Activated CD8-positive, alpha-beta T cell treated with anti-CD3 and anti-CD28 coated beads for 36 hours (primary cell): ENCODE results near the gene SERP2. TPM values are rescaled to one million over a fixed set of nuclear protein-coding genes. Genes with fewer than 3 reads are reported as not detected.

Source experiments
- ATAC-seq: fragments of 200-7000 bp; cut with Tn5 transposase; one replicate; pipeline ENCODE4 v1.10.0; 2021; ENCODE audit warnings: mild to moderate bottlenecking, moderate library complexity
- CTCF ChIA-PET: fragments of 350-600 bp; sonication (Branson Sonifier 250); formaldehyde crosslinking; loops from one replicate; lab custom pipeline; 2021; ENCODE audit warnings: antibody characterized with exemption; lab: Charles Lee
- POLR2A ChIA-PET: fragments of 350-600 bp; sonication (Branson Sonifier 250); formaldehyde crosslinking; loops from one replicate; lab custom pipeline; 2021; ENCODE audit warnings: antibody characterized with exemption; lab: Charles Lee
- DNase-seq: peaks from one replicate; pipeline ENCODE4 v3.0.0-alpha.2; 2020
- H3K27ac Mint-ChIP-seq: one replicate; pipeline ENCODE4 v1.8.0; 2021; ENCODE audit warnings: mild to moderate bottlenecking, mixed read lengths
- H3K27me3 Mint-ChIP-seq: one replicate; pipeline ENCODE4 v1.8.0; 2021; ENCODE audit warnings: mixed read lengths
- H3K36me3 Mint-ChIP-seq: one replicate; pipeline ENCODE4 v1.8.0; 2021; ENCODE audit warnings: low read depth, mixed read lengths
- H3K4me1 Mint-ChIP-seq: one replicate; pipeline ENCODE4 v1.8.0; 2021; ENCODE audit warnings: low read depth, mixed read lengths
- H3K4me3 Mint-ChIP-seq: one replicate; pipeline ENCODE4 v1.8.0; 2021; ENCODE audit warnings: mild to moderate bottlenecking, moderate library complexity, mixed read lengths
- H3K9me3 Mint-ChIP-seq: one replicate; pipeline ENCODE4 v1.8.0; 2021; ENCODE audit warnings: mixed read lengths
- intact Hi-C: fragments of 100-400 bp; cut with micrococcal nuclease; formaldehyde crosslinking; loops from one replicate; pipeline ENCODE4 v1.10.0; 2022
- total RNA-seq, 2 experiments: library from RNA; stranded (reverse); gene quantifications; one replicate each; pipeline ENCODE4 v1.2.3, GENCODE V29; 2021
- TF ChIP-seq, protein P1 (sequence below): fragments of 200-600 bp; IDR thresholded peaks from one replicate; pipeline ENCODE4 v1.8.0; 2022; ENCODE audit warnings: antibody characterized with exemption, mild to moderate bottlenecking

SERP2 gene
- total RNA-seq, 2 experiments from 2014 or later, result 0.63 to 1.1 TPM

DNA sequence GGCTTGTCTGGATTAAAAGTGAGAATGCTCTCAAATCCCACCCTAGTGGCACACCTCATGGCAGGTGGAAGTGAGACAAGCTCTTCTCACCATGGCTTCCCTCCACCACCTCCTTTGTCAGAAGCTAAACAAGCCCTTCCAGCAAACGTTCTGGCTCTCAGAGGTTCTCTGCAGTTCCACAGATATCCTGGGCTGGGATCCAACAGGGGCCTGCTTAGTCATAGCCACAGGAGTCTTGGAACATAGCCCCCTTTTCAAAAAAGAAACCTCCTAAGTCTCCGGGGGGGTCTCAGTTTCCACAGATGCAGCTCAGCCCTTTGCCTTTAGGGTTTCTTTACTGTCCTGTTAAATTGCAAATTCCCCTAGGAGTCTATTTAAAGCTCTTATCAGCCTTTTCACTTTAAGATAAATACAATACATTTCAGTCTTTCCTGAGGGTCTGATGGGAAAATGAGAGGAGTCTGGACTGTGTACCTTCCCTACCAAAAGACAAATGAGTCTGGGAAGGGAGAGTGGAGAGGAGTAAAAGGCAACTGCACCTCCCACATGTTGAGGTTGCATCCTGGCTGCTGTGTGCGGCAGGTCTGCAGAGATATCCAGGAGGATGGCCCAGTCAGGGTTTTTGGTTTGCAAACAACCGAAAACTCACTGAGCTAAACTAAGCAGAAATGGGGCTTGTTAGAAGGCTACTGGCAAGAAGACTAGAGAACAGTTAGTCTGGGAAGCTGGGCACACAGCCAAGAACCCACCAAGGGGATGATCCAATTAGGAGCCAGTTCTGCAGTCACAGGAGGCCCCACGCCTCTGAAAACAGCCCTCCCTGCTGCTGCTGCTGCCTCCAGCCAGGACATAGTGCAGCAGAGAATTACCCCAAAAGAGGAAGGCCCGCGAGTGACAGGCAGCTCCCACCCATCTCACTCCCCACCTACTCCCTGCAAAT lies 41.4 kb upstream of the SERP2 start:
- Mint-ChIP-seq H3K36me3 (no peaks in the 10 kb centered on the region), H3K4me3 (no peak overlapping the region), H3K9me3 (no peaks in the 10 kb centered on the region), H3K27me3 (peaks cover 1% of the 10 kb centered on the region), H3K27ac (no peak overlapping the region), H3K4me1 (no peaks in the 10 kb centered on the region)
- ATAC-seq (no peak), DNase-seq (no peak)
- CTCF ChIA-PET, result interaction anchor here (1.1 to 1.3 kb wide), 2 partner anchors 20 to 141 kb away, joined by 3 to 4 read pairs; no protein-coding TSS in a partner anchor
- POLR2A ChIA-PET, result no interaction called here
- TF ChIP-seq, protein P1, sequence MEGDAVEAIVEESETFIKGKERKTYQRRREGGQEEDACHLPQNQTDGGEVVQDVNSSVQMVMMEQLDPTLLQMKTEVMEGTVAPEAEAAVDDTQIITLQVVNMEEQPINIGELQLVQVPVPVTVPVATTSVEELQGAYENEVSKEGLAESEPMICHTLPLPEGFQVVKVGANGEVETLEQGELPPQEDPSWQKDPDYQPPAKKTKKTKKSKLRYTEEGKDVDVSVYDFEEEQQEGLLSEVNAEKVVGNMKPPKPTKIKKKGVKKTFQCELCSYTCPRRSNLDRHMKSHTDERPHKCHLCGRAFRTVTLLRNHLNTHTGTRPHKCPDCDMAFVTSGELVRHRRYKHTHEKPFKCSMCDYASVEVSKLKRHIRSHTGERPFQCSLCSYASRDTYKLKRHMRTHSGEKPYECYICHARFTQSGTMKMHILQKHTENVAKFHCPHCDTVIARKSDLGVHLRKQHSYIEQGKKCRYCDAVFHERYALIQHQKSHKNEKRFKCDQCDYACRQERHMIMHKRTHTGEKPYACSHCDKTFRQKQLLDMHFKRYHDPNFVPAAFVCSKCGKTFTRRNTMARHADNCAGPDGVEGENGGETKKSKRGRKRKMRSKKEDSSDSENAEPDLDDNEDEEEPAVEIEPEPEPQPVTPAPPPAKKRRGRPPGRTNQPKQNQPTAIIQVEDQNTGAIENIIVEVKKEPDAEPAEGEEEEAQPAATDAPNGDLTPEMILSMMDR, result no peak
- intact Hi-C loops, result no loop called here

DNA sequence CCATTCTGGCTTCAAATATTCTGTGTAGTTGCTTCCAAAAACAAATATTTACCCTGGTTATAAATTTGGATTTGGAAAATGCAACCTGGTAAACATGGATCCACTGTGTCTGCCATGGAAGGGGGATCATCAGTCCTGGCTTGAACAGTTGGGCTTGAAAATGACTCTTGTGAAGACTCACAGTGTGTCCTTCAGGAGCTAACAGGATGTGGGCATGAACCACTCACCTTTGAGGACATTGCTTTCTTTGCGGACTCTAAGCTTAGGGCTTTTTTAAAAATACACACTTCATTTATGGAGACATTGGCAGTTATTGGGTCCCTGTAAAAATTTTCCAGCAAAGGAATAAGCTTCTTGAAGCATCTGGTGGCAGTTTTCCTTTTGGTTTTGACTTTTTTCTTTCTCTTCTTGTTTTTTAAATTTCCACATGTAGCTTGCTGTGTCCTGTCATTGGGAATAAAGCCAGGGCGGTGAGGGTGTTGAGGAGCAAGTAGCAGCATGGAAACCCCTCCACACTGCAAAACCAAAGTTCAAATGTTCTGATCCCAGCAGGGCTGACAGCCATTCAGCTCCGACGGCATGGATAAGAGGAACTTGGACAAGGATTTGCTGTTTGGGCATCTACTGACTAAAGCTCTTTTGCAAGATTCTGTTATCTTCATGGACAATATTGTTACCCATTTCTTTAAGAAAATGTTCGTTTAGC lies 39.5 kb upstream of the SERP2 start:
- no peaks in the 10 kb centered on the region for H3K9me3 Mint-ChIP-seq

DNA sequence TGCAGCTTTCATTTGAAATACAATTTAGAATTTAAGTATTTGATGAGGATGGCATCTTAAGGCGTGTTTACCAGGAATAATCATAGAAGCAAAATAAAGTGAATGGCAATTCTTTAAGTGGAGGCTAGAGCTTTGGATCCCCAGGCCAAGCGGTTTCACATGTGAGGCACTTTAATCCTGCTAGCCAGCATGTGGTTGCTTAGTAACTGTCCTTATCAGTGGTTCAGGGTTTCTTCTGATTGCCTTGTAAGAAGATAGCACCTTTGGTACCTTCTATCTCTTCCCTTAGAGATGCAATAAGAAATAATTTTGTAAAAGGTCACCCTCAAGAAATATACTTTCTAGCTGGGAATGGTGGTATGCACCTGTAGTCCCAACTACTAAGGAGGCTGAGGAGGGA lies 38.9 kb upstream of the SERP2 start:
- H3K27ac Mint-ChIP-seq, result no peak overlapping the region
- TF ChIP-seq, protein P1, result no peak
- intact Hi-C loops, result no loop called here
- POLR2A ChIA-PET, result interaction anchor here (0.6 kb wide), 1 partner anchor 79 kb away, joined by 3 read pairs; no protein-coding TSS in a partner anchor
- DNase-seq, result no peak
- H3K27me3 Mint-ChIP-seq, result no peaks in the 10 kb centered on the region
- H3K4me1 Mint-ChIP-seq, result no peaks in the 10 kb centered on the region
- H3K4me3 Mint-ChIP-seq, result no peak overlapping the region
- H3K9me3 Mint-ChIP-seq, result no peaks in the 10 kb centered on the region
- no peaks in the 10 kb centered on the region for H3K36me3 Mint-ChIP-seq
- ATAC-seq, result no peak
- CTCF ChIA-PET, result interaction anchor here (0.8 to 1.1 kb wide), 2 partner anchors 14 to 18 kb away, joined by 3 read pairs; no protein-coding TSS in a partner anchor

More for the DNA sequence above, 39.5 kb upstream of the SERP2 start:
- intact Hi-C loops, result no loop called here
- CTCF ChIA-PET, result interaction anchor here (1.1 kb wide), 1 partner anchor 15 kb away, joined by 3 read pairs; no protein-coding TSS in a partner anchor
- ATAC-seq (no peak), DNase-seq (no peak)
- Mint-ChIP-seq H3K27me3 (peaks cover under 1% of the 10 kb centered on the region), H3K4me1 (no peaks in the 10 kb centered on the region), H3K4me3 (no peak overlapping the region), H3K36me3 (no peaks in the 10 kb centered on the region), H3K27ac (no peak overlapping the region)
- POLR2A ChIA-PET, result interaction anchor here (0.6 kb wide), 1 partner anchor 78 kb away, joined by 3 read pairs; no protein-coding TSS in a partner anchor
- TF ChIP-seq, protein P1, result no peak

DNA sequence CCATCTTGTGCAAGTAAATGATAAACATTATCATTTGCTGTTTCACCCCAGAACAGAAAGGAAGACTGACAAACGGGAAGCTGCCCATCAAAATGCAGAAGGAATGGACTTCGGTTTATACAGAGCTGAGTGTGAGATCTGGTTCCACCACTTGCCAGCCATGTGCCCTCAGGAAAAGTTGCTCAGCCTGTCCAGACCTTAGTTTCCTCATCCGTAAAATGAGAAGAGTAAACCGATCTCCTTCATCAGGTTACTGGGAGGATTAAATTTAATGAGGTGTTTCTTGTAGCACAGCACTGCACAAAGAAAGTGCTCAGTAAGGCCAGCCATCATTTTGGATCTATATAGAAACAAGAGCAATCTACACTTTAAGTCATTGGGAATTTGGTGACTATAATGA lies 36.7 kb upstream of the SERP2 start:
- TF ChIP-seq, protein P1, result no peak
- POLR2A ChIA-PET, result no interaction called here
- no peak for ATAC-seq
- H3K4me1 Mint-ChIP-seq, result no peaks in the 10 kb centered on the region
- no peak overlapping the region for H3K4me3 Mint-ChIP-seq
- H3K27ac Mint-ChIP-seq, result no peak overlapping the region
- H3K9me3 Mint-ChIP-seq, result no peaks in the 10 kb centered on the region
- CTCF ChIA-PET, result no interaction called here
- intact Hi-C loops, result no loop called here
- no peak for DNase-seq
- H3K27me3 Mint-ChIP-seq, result no peaks in the 10 kb centered on the region
- H3K36me3 Mint-ChIP-seq, result no peaks in the 10 kb centered on the region
